K562 (cell line): ENCODE measurements around the gene CACNA1C.

Experiments used
- ARID1B ChIP-seq: fragments of 450-650 bp; IDR thresholded peaks from 2 replicates; pipeline ENCODE4 v1.6.1; 2016; ENCODE audit warnings: antibody characterized with exemption, mild to moderate bottlenecking, inconsistent platforms
- ERF ChIP-seq: fragments of 450-650 bp; formaldehyde crosslinking; IDR thresholded peaks from 2 replicates; pipeline ENCODE4 v1.4.0; 2020; ENCODE audit warnings: mild to moderate bottlenecking, mixed read lengths
- KLF10 ChIP-seq: fragments of 250-450 bp; sonication (Bioruptor Pico); IDR thresholded peaks from 2 replicates; pipeline ENCODE4 v1.6.1; 2021; ENCODE audit warnings: matching md5 sums
- NFYB ChIP-seq: IDR thresholded peaks from 2 replicates; pipeline ENCODE4 v1.6.1; 2011; ENCODE audit warnings: mild to moderate bottlenecking, moderate library complexity; ENCODE audit not compliant: insufficient read length; ENCODE audit errors: extremely low read depth
- PHTF2 ChIP-seq: fragments of 250-450 bp; sonication (Bioruptor Pico); IDR thresholded peaks from 2 replicates; pipeline ENCODE4 v1.5.0; 2021; ENCODE audit warnings: mild to moderate bottlenecking
- POLR2A ChIP-seq: fragments of 450-650 bp; conservative IDR thresholded peaks from 2 replicates; pipeline ENCODE4 v1.6.1; 2016
- RAD21 ChIP-seq, 2 experiments: fragments of 250-450 bp in 1 of 2; fragments of 450-650 bp in 1 of 2; sonication (Bioruptor Pico) in 1 of 2; formaldehyde crosslinking in 1 of 2; IDR thresholded peaks in 1 of 2; conservative IDR thresholded peaks in 1 of 2; 2 replicates each; pipeline versions ENCODE4 v1.4.0 to v1.8.0; 2020 to 2022; ENCODE audit warnings: mild to moderate bottlenecking in 2 of 2, moderate library complexity in 1 of 2
- REST ChIP-seq, 2 experiments: fragments of 450-650 bp; formaldehyde crosslinking in 1 of 2; IDR thresholded peaks; 2 replicates each; pipeline versions ENCODE4 v1.4.0 to v1.6.1; 2014 to 2020; ENCODE audit warnings: mild to moderate bottlenecking in 2 of 2, borderline replicate concordance in 1 of 2, low read depth in 1 of 2
- ZKSCAN8 ChIP-seq: fragments of 200-800 bp; sonication (Bioruptor generic); IDR thresholded peaks from 2 replicates; pipeline ENCODE4 v1.6.1; 2016; ENCODE audit warnings: missing genetic modification characterization, missing compliant biosample characterization
- TF ChIP-seq, protein P1 (sequence below), 2 experiments: fragments of 450-650 bp in 1 of 2; IDR thresholded peaks; 2 replicates each; pipeline ENCODE4 v1.6.1; 2011 to 2017; ENCODE audit warnings: low read depth in 2 of 2, antibody characterized with exemption in 1 of 2, borderline replicate concordance in 1 of 2, low read length in 1 of 2, mild to moderate bottlenecking in 1 of 2, mixed read lengths in 1 of 2; ENCODE audit not compliant: control insufficient read depth in 1 of 2

GRCh38 chr12:2606186-2606910 is 553.6 kb downstream of the CACNA1C start:
- no peak for TF ChIP-seq KLF10 (CRISPR knock-in tag)
- TF ChIP-seq NFYB = no peak
- no peak for TF ChIP-seq RAD21 (CRISPR knock-in tag; conservative IDR thresholded peaks at IDR 0.05 in 1 of 2, IDR thresholded peaks at IDR 0.05 in 1 of 2)
- TF ChIP-seq ZKSCAN8 = no peak
- TF ChIP-seq, protein P1, sequence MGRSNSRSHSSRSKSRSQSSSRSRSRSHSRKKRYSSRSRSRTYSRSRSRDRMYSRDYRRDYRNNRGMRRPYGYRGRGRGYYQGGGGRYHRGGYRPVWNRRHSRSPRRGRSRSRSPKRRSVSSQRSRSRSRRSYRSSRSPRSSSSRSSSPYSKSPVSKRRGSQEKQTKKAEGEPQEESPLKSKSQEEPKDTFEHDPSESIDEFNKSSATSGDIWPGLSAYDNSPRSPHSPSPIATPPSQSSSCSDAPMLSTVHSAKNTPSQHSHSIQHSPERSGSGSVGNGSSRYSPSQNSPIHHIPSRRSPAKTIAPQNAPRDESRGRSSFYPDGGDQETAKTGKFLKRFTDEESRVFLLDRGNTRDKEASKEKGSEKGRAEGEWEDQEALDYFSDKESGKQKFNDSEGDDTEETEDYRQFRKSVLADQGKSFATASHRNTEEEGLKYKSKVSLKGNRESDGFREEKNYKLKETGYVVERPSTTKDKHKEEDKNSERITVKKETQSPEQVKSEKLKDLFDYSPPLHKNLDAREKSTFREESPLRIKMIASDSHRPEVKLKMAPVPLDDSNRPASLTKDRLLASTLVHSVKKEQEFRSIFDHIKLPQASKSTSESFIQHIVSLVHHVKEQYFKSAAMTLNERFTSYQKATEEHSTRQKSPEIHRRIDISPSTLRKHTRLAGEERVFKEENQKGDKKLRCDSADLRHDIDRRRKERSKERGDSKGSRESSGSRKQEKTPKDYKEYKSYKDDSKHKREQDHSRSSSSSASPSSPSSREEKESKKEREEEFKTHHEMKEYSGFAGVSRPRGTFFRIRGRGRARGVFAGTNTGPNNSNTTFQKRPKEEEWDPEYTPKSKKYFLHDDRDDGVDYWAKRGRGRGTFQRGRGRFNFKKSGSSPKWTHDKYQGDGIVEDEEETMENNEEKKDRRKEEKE (IDR thresholded peaks at IDR 0.05; ENCODE audit: borderline replicate concordance in 1 of 2, control insufficient read depth in 1 of 2, low read depth in 2 of 2, low read length in 1 of 2) = no peak
- TF ChIP-seq PHTF2 = no peak
- TF ChIP-seq ARID1B = no peak
- no peak for TF ChIP-seq POLR2A
- TF ChIP-seq REST (IDR thresholded peaks at IDR 0.05; ENCODE audit: borderline replicate concordance) = no peak
- TF ChIP-seq REST (CRISPR knock-in tag; IDR thresholded peaks at IDR 0.05; ENCODE audit: low read depth) = no peak
- TF ChIP-seq ERF (CRISPR knock-in tag) = no peak
